ENCODE measurements around the gene UBE2E2.

The UBE2E2 gene

GRCh38 chr3:23450051-23450450 lies 246.9 kb downstream of the UBE2E2 start:
- no peak for DNase-seq

DNA sequence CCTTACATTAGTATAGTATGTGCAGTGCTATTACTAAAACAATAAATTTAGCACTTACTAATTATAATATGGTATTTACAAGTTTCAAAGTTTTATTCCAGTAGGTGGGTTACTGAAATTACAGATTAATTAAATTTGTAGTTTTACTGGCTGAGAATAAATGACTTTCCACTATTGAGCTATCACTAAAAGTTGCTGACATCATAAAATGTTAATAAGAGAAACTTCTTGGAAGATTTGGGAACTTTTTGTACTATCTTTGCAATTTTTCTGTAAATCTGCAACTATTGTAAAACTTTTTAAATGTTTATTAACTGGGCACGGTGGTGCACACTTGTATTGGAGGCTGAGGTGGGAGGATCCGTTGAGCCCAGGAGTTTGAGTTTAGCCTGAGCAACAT lies 247.7 kb downstream of the UBE2E2 start:
- DNase-seq = no peak

GRCh38 chr3:23452408-23452807 lies 249.3 kb downstream of the UBE2E2 start:
- no peak for DNase-seq

- peak; percentile 53 for DNase-seq
Measured at GRCh38 chr3:23455084-23455483, 252.0 kb downstream of the UBE2E2 start.

GRCh38 chr3:23455775-23456174 lies 252.6 kb downstream of the UBE2E2 start:
- peak; percentile 64 for DNase-seq

DNA sequence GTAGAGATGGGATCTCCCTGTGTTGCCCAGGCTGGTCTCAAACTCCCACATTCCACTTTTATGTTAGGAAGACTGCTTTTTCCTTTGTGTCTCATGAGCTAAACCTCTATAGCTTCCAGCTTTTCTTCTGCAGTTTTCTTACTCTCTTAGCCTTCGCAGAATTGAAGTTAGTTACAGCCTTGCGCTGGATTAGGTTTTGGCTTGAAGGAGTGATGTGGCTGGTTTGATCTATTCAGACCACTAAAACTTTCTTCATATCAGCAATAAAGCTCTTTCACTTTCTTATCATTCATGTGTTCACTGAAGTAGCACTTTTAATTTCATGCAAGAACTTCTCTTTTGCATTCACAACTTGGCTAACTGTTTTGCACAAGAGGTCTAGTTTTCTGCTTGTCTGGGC lies 254.6 kb downstream of the UBE2E2 start:
- no peak for DNase-seq

- DNase-seq = no peak
Measured at GRCh38 chr3:23459465-23459864, 256.3 kb downstream of the UBE2E2 start.

DNA sequence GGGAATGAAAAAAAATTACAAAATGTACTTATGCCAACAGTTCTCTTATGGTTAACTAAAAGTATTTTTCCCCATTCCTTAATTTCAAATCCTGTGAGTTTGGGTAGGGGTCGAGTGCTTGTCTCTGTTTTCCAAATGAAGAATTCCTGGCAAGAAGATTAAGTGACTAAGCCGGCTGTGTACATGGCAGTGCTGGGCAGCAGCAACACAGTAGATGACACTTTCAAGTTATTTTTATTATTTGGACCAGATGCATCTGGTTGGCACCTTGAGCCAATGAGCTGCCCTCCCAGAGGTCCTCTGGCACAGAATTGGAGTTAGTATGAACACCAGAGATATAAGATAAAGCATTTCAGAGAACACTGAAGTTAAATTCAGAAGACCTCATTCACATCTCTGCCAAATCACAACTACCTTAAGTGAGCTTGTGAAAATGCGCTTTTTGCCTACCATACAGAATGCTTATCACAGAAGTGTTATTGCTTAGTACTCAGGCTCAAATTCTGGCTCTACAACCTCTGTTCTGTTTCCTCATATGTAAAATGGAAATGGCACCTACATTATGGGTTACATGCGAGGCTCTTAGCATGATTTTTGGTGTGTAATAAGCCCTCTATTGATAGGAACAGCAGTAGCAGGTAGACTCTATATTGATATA lies 256.9 kb downstream of the UBE2E2 start:
- no peak for DNase-seq

GRCh38 chr3:23461069-23461468 lies 257.9 kb downstream of the UBE2E2 start:
- no peak for DNase-seq

DNA sequence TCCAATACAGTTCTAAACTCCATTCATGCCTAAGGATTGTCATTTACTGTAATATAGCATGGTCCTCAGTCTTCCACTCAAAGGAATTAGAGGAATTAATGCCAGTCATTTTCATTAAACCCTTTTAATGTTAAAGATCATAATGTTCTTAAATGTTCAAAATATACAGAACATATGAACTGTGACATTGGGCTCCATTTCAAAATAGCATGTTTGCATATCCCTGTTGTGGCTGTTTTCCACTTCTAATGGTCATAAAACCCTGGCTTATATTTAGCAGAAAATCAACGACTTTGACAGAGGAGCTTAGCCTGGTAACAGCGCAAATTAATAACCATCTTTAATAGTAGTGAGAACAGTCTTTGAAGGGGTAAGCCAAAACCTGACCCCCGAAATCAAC lies 260.7 kb downstream of the UBE2E2 start:
- DNase-seq = no peak

GRCh38 chr3:23465569-23465968 lies 262.4 kb downstream of the UBE2E2 start:
- DNase-seq = no peak

- DNase-seq = no peak
Measured at GRCh38 chr3:23468203-23468602, 265.1 kb downstream of the UBE2E2 start.

- no peak for DNase-seq
Measured at GRCh38 chr3:23474580-23475357, 271.6 kb downstream of the UBE2E2 start.

DNA sequence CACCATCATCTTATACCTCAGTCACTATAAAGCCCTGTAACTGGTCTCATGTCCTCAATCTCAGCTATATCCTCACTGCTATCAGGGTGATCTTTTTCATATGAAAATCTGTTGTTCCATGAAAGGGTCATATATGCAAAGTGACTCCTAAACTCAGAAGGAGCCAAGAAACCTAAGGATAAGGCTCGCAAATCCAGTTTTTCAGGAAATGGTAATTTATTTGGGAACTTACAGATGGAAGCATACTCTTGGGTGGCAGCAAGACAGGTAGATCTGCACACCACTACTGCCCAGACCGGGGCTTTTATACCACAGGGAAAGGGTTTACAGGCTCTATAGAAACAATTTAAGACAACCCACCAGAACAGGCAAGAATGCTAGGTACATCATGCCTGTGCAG lies 272.3 kb downstream of the UBE2E2 start:
- DNase-seq = no peak

DNA sequence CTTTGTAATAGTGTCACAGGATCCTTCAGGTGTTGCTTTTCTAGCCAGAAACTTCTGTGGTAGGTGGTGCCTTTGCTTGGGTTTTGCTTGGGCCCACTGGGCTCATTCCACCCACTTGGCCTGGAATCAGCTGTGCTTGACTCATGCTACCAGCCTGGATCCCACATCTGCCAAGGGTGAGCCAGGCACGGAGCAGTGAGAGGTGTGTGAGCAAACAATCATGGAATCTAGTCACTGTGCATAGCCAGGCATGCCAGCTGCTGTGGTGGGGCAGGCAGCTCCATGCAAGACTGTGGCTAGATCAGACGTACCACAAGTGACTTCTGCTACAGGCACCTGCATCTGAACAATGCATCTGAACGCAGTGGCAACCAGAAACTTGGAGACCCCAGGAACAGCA lies 275.9 kb downstream of the UBE2E2 start:
- DNase-seq = no peak

DNA sequence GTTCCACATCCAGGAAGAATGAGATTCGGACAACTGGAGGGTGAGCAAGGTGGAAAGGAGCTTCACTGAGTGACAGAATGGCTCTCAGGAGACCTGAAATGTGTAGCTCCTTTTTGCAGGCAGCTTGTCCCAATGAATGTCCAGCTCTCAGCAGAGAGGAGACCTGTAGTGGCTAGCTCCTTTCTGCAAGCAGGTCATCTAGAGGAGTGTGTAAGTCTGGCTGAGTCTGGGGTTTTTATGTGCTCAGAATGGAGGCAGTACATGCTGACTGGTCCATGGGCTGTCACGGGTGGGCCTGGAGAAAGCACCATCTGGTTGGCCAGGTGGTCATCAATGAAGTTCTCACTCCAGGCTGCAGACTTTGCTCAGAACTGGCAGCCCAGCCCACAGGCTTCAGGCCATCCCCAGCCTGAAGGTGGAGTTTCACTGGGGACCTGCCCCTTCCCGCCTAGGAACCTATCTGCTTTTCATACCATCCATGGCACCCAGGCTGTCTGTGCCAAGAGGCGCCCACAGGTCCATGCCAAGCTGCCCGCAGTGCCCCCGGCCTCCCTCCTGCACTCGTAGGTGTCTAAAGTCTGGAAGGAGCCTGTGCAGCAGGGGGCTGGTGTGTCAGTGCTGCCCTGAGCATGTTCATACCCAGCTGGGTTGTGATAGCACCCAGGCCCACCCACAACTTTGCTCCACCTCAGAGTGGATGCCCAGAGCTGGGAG lies 276.6 kb downstream of the UBE2E2 start:
- DNase-seq = no peak

GRCh38 chr3:23480329-23480714 lies 277.2 kb downstream of the UBE2E2 start:
- DNase-seq = no peak

DNA sequence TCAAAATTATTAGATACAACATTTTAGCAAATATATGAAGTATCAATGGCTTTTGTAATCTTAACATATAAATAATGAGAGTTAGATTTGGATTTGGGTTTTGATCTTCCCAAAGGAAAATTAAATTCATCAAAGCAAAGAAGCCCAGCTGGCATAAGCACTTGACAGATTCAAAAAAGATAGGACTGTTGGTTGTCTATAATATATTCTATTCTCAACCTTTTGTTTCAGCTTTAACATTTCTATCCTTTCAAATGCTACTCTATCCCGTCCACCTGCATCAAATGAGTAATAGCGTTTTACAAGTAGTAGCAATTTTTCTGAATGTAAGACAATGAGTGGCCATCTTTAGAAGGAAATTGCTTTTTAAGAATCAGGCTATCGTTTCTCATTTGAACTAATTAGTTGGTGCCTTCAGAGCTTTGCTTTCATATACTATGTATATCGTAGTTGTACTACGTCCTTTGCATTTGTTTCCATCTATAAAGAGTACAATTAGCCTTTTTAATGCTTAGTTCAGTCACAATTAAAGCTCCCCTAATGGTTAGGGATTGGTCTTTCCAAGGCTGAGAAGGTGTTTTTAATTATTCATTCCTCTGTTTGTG lies 278.0 kb downstream of the UBE2E2 start:
- no peak for DNase-seq

GRCh38 chr3:23481616-23482278 lies 278.6 kb downstream of the UBE2E2 start:
- DNase-seq = no peak

GRCh38 chr3:23484386-23484785 lies 281.3 kb downstream of the UBE2E2 start:
- DNase-seq = no peak

DNA sequence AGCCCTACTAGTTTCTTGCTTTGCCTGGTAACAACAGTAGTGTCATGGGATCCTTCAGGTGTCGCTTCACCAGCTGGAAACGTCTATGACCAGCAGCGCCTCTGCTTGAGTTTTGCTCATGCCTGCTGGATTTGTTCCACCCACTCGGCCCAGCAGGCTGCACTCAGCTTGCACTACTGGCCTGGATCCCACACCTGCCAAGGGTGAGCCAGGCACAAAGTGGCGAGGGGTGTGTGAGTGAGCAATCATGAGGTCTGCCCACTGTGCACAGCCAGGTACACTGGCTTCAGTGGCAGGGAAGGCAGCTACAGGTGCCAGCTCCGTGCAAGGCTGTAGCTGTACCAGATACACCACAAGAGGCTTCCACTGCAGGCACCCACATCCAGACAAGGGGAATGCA lies 282.8 kb downstream of the UBE2E2 start:
- no peak for DNase-seq

DNA sequence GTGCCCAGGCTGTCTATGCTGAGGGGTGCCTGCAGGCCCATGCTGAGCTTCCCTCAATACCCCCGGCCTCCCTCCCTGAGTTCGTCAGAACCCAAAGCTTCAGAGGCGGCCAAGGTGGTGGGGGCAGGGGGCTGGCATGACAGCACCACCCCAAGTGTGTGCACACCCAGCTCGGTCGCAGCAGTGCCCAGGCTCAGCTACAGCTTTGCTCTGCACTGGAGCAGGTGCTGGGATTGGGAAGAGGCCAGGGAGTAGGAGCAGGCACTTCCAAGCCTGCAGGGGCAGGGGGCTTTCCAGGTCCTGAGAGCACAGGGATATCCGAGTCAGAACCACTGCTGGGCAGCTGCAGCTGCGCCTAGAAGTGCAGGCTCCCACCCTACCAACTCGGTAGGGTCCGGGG lies 283.9 kb downstream of the UBE2E2 start:
- DNase-seq = no peak

- no peak for DNase-seq
Measured at GRCh38 chr3:23488618-23489017, 285.5 kb downstream of the UBE2E2 start.

All from SIG-M5 (cell line).